ENCODE measurements around the gene CD14.
"Not testable (repeated sequence)": the region's sequence is repeated elsewhere in the genome, so short reads cannot be mapped to it uniquely, and the experiment has no call there.

CD14 gene

DNA sequence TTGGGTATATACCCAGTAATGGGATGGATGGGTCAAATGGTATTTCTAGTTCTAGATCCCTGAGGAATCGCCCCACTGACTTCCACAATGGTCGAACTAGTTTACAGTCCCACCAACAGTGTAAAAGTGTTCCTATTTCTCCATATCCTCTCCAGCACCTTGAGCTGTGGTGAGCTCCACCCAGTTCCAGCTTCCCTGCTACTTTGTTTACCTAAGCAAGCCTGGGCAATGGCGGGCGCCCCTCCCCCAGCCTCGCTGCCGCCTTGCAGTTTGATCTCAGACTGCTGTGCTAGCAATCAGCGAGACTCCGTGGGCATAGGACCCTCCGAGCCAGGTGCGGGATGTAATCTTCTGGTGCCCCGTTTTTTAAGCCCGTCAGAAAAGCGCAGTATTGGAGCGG, 39.9 kb downstream of the CD14 start:
- DNase-seq, result not testable (repeated sequence)

DNA sequence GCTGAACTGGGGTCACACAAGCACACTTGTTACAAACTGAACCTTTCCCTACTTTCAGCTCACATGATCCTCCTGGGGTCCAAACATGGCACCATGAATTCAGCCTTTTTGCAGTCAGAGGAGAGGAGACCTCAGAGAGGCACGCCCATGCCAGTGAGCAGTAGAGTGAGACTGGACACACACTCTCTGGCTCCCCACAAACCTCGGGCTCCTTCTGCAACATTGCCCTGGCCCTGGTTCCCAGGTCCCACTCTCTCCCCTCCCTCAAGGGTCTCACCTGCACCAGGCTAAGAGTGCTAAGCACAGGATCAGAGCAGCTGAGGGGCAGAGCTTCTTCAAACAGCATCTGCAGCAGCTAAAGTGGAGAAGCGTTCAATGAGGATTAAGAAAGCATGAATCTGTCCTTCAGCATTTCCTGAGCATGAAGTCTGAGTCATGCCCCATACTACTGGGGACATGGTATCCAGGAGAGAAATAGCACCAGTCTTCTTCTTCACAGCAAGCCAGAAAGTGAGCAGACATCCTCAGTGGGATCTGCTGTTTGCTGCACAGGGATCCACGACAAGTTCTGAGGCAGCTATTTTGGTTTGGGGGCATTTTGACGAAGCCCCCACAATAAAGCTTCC, 41.1 kb downstream of the CD14 start:
- DNase-seq, result no peak

DNA sequence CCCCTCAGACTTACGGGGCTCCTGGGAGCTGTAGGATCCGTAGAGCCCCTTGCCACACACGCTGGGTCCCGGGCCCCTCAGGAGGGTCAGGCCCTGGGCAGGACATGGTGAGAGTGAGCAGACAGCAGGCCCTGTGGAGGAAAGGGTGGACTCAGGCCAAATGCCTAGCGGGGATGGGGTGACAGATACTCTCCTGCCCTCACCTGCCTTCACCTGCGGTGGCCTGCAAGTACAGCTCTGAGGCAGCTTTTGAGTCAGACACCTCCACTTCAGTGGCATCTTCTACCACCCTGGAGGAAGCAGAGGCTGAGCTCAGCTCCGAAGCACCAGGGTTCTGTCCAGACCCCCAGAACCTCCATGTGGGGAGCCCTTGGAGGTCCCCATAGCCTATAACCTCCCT, 42.1 kb downstream of the CD14 start:
- DNase-seq, result no peak

DNA sequence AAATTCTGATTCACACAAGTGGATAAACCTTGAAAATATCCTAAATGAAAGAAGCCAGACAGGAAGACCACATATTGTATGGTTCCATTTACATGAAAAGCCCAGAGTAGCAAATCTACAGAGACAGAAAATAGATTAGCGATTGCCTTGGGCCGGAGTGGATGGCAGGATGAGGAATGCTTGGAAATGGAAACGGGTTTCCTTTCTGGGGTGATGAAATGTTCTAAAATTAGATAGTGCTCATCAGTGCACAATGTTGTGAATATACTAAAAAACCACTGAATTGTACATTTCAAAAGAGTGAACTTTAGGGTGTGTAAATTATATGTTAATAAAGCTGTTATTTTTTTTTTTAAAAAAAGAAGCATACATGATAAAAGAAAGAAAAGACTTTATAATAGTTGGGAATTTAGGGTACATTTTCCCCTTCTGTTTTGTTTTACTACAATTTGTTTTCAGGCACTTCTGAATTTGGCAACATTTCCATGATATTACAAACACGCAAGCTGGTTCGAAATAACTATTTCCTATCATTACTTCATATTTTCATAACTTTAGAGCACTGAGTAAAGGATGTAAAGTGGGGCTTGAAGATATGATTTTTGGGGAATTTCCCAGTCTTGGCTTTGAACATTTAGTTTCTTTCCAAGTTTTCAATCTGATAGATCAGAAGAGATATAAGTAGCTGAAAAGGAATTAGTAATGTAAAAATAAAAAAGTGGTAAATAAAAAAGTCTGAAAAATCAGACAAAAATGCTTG, 44.5 kb downstream of the CD14 start:
- no peak for DNase-seq

DNA sequence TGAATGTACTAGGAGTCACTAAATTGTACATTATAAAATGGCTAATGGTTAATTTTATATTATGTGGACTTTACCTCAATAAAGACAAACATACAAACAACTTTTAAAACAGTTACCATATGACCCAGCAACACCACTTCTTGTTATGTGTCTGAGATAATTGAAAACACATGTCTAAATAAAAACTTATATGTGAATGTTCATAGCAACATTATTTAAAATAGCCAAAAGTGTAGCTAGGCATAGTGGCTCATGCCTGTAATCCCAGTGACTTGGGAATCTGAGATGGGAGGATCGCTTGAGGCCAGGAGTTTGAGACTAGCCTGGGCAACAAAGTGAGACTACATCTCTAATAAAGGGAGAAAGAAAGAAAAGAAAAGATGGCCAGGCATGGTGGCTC, 45.5 kb downstream of the CD14 start:
- no peak for DNase-seq

Data from stimulated activated CD4-positive, alpha-beta T cell treated with anti-CD3 and anti-CD28 coated beads, Interleukin-4, amount 100 ng/mL, for 1 hour (primary cell).